Panc1 (cell line): ENCODE measurements around the gene FAM13A. TPM values are rescaled to one million over a fixed set of nuclear protein-coding genes. Genes with fewer than 3 reads are reported as not detected.

ENCODE experiments used
- ATAC-seq: fragments of 200-7000 bp; cut with Tn5 transposase; 2 replicates; pipeline ENCODE4 v1.9.1; 2020; ENCODE audit warnings: mild to moderate bottlenecking, moderate library complexity
- BruUV-seq: library from RNA; stranded (reverse); fragments of 400-500 nt; replicated peaks from 2 replicates; lab custom pipeline; 2021; lab: Mats Ljungman, UMichigan
- CTCF ChIA-PET: fragments of 300-600 bp; sonication (Branson Sonifier 250); formaldehyde crosslinking; loops from one replicate; lab custom pipeline; 2022; ENCODE audit warnings: antibody characterized with exemption; lab: Charles Lee
- POLR2A ChIA-PET: fragments of 300-600 bp; sonication (Branson Sonifier 250); formaldehyde crosslinking; loops from one replicate; lab custom pipeline; 2022; ENCODE audit warnings: antibody characterized with exemption; lab: Charles Lee
- DNase-seq: peaks from one replicate; pipeline ENCODE4 v3.0.0-alpha.2; 2010; ENCODE audit warnings: low read depth, low spot score
- H3K27ac ChIP-seq: 2 replicates; pipeline ENCODE4 v1.5.1; 2011; ENCODE audit warnings: mild to moderate bottlenecking, low read length, inconsistent platforms
- H3K27me3 ChIP-seq: fragments of 200-500 bp; sonication (Bioruptor generic); 2 replicates; pipeline ENCODE4 v1.6.0; 2014; ENCODE audit warnings: low read length, inconsistent platforms; ENCODE audit not compliant: control insufficient read depth, insufficient read depth
- H3K36me3 ChIP-seq: fragments of 200-500 bp; sonication (Bioruptor generic); 2 replicates; pipeline ENCODE4 v1.5.1; 2014; ENCODE audit warnings: inconsistent platforms, mild to moderate bottlenecking, low read length, moderate library complexity; ENCODE audit not compliant: control insufficient read depth, insufficient read depth
- H3K4me1 ChIP-seq: 2 replicates; pipeline ENCODE4 v1.5.1; 2011; ENCODE audit warnings: inconsistent platforms, mild to moderate bottlenecking, low read length, moderate library complexity; ENCODE audit not compliant: control insufficient read depth, insufficient read depth
- H3K4me3 ChIP-seq, 2 experiments: 2 replicates each; pipeline ENCODE4 v1.5.1; 2011 to 2012; ENCODE audit warnings: low read depth in 2 of 2, low read length in 2 of 2, mild to moderate bottlenecking in 2 of 2, inconsistent platforms in 1 of 2, moderate library complexity in 1 of 2
- H3K9me3 ChIP-seq: fragments of 200-500 bp; sonication (Bioruptor generic); 2 replicates; pipeline ENCODE4 v1.5.1; 2014; ENCODE audit warnings: low read depth, mild to moderate bottlenecking, inconsistent platforms, low read length, moderate library complexity; ENCODE audit not compliant: control insufficient read depth, insufficient read depth
- CTCF ChIP-seq: fragments of 450-650 bp; IDR thresholded peaks from 2 replicates; pipeline ENCODE4 v1.5.1; 2017; ENCODE audit warnings: mild to moderate bottlenecking
- POLR2AphosphoS5 ChIP-seq: IDR thresholded peaks from 2 replicates; pipeline ENCODE4 v1.6.1; 2012; ENCODE audit warnings: mild to moderate bottlenecking, low read depth, low read length, moderate library complexity
- REST ChIP-seq, 2 experiments: IDR thresholded peaks; 2 replicates each; pipeline ENCODE4 v1.6.1; 2011 to 2012; ENCODE audit warnings: low read depth in 2 of 2, control low read depth in 1 of 2, low read length in 1 of 2, mild to moderate bottlenecking in 1 of 2, moderate library complexity in 1 of 2; ENCODE audit not compliant: insufficient read depth in 1 of 2
- SIN3A ChIP-seq: IDR thresholded peaks from 2 replicates; pipeline ENCODE4 v1.6.1; 2012; ENCODE audit warnings: low read depth, mild to moderate bottlenecking, low read length, moderate library complexity, borderline replicate concordance; ENCODE audit not compliant: insufficient read depth
- TCF7L2 ChIP-seq: IDR thresholded peaks from 2 replicates; pipeline ENCODE4 v1.6.1; 2011; ENCODE audit warnings: mild to moderate bottlenecking, low read depth, low read length, inconsistent platforms
- in situ Hi-C: cut with HindIII; loops from 2 replicates; pipeline ENCODE4 v1.10.0; 2016; ENCODE audit warnings: low sequenced_read_pairs, low pct_unique_long_range_greater_than_20kb
- intact Hi-C: fragments of 100-400 bp; cut with micrococcal nuclease; formaldehyde crosslinking; loops from one replicate; pipeline ENCODE4 v1.10.0; 2022; ENCODE audit not compliant: unreplicated experiment
- total RNA-seq: library from RNA; stranded (reverse); gene quantifications from one replicate; pipeline ENCODE4 v1.2.1, GENCODE V29; 2021; ENCODE audit not compliant: unreplicated experiment

Gene FAM13A
- total RNA-seq, 1 experiment from 2014 or later: 5.8 TPM

- H3K4me3 ChIP-seq: no peak overlapping the region
- no peaks in the 10 kb centered on the region for H3K9me3 ChIP-seq
- no peaks in the 10 kb centered on the region for H3K27me3 ChIP-seq
- H3K27ac ChIP-seq: no peak overlapping the region
- TF ChIP-seq SIN3A (no peak), CTCF (no peak), POLR2AphosphoS5 (no peak), TCF7L2 (no peak), REST (IDR thresholded peaks at IDR 0.05; ENCODE audit: insufficient read depth in 1 of 2, low read depth in 2 of 2, low read length in 1 of 2) (no peak)
- H3K36me3 ChIP-seq: no peaks in the 10 kb centered on the region
- in situ Hi-C loops (no loop called here), intact Hi-C loops (no loop called here)
- CTCF ChIA-PET: no interaction called here
- POLR2A ChIA-PET: interaction anchor here (0.7 kb wide), 1 partner anchor 63 kb away, joined by 3 read pairs; no protein-coding TSS in a partner anchor
- H3K4me1 ChIP-seq: no peaks in the 10 kb centered on the region
- no TSS peak for BruUV-seq
- no peak for ATAC-seq
- no peak for DNase-seq
These were observed 21.3 kb upstream of the FAM13A start for GRCh38 chr4:89078300-89078699.

GRCh38 chr4:89077761-89078160, 20.8 kb upstream of the FAM13A start:
- POLR2A ChIA-PET: no interaction called here
- CTCF ChIA-PET: no interaction called here
- Histone ChIP-seq H3K4me3 (no peak overlapping the region), H3K9me3 (no peaks in the 10 kb centered on the region), H3K36me3 (no peaks in the 10 kb centered on the region), H3K27ac (no peak overlapping the region), H3K27me3 (no peaks in the 10 kb centered on the region), H3K4me1 (no peaks in the 10 kb centered on the region)
- intact Hi-C loops: no loop called here
- DNase-seq: no peak
- BruUV-seq: no TSS peak
- TF ChIP-seq CTCF: no peak
- TF ChIP-seq REST (IDR thresholded peaks at IDR 0.05; ENCODE audit: insufficient read depth in 1 of 2, low read depth in 2 of 2, low read length in 1 of 2): no peak
- no peak for TF ChIP-seq TCF7L2
- TF ChIP-seq SIN3A: no peak
- TF ChIP-seq POLR2AphosphoS5: no peak
- no peak for ATAC-seq
- in situ Hi-C loops: no loop called here
